ENCODE data around the gene EFNB1. TPM values are rescaled to one million over a fixed set of nuclear protein-coding genes. Genes with fewer than 3 reads are reported as not detected.

EFNB1 gene
- total RNA-seq, 2 experiments from 2014 or later: 1.8 to 1.9 TPM

DNA sequence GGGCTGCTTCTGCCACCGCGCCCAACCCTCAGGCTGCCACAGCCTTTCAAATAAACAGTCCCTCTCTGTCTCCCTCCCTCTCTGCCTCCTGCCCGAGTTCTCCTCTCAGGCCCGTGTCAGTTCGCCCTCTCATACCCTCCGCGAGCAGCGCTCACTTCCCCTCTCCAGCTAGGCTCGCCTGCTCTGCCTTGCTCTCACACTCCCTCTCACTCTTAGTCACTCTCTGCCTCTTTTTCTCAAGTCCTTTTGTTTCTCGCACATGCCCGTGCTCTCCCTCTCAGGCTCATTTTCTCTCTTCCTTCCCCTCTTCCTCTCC lies 3.2 kb downstream of the EFNB1 start:
- no peaks in the 10 kb centered on the region for H3K9me2 ChIP-seq (ENCODE audit: insufficient read depth, low read length)
- ChIA-PET POLR2A (interaction anchor here (0.7 kb wide), 1 partner anchor 23 kb away, joined by 3 read pairs; no protein-coding TSS in a partner anchor), CTCF (ENCODE audit: unreplicated experiment) (no interaction called here)
- H3K4me1 ChIP-seq (ENCODE audit: insufficient read depth, low read length, poor library complexity, severe bottlenecking): peaks cover 9% of the 10 kb centered on the region
- no peak overlapping the region for H3K27ac ChIP-seq (ENCODE audit: low read depth, low read length, poor library complexity, severe bottlenecking)
- H4K20me1 ChIP-seq (ENCODE audit: insufficient read depth, low read length): no peaks in the 10 kb centered on the region
- BruUV-seq (replicated peaks): no TSS peak
- TF ChIP-seq EZH2phosphoT487 (IDR thresholded peaks at IDR 0.05; ENCODE audit: borderline replicate concordance, low read depth, low read length): no peak
- TF ChIP-seq, protein P1, sequence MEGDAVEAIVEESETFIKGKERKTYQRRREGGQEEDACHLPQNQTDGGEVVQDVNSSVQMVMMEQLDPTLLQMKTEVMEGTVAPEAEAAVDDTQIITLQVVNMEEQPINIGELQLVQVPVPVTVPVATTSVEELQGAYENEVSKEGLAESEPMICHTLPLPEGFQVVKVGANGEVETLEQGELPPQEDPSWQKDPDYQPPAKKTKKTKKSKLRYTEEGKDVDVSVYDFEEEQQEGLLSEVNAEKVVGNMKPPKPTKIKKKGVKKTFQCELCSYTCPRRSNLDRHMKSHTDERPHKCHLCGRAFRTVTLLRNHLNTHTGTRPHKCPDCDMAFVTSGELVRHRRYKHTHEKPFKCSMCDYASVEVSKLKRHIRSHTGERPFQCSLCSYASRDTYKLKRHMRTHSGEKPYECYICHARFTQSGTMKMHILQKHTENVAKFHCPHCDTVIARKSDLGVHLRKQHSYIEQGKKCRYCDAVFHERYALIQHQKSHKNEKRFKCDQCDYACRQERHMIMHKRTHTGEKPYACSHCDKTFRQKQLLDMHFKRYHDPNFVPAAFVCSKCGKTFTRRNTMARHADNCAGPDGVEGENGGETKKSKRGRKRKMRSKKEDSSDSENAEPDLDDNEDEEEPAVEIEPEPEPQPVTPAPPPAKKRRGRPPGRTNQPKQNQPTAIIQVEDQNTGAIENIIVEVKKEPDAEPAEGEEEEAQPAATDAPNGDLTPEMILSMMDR (conservative IDR thresholded peaks at IDR 0.05; ENCODE audit: low read length): no peak
- intact Hi-C loops (cut with micrococcal nuclease; ENCODE audit: unreplicated experiment): no loop called here
- H3K4me2 ChIP-seq (ENCODE audit: low read length): no peak overlapping the region
- no peaks in the 10 kb centered on the region for H3K9me3 ChIP-seq (ENCODE audit: low read length)
- no peaks in the 10 kb centered on the region for H3K36me3 ChIP-seq (ENCODE audit: insufficient read depth, low read length)
- H3K4me3 ChIP-seq (ENCODE audit: low read depth, low read length, poor library complexity, severe bottlenecking): no peak overlapping the region
- H2AFZ ChIP-seq (ENCODE audit: low read length): no peak overlapping the region
- H3K79me2 ChIP-seq (ENCODE audit: insufficient read depth, low read depth, low read length): no peaks in the 10 kb centered on the region
- peak; percentile 11 for DNase-seq (ENCODE audit: low spot score)

DNA sequence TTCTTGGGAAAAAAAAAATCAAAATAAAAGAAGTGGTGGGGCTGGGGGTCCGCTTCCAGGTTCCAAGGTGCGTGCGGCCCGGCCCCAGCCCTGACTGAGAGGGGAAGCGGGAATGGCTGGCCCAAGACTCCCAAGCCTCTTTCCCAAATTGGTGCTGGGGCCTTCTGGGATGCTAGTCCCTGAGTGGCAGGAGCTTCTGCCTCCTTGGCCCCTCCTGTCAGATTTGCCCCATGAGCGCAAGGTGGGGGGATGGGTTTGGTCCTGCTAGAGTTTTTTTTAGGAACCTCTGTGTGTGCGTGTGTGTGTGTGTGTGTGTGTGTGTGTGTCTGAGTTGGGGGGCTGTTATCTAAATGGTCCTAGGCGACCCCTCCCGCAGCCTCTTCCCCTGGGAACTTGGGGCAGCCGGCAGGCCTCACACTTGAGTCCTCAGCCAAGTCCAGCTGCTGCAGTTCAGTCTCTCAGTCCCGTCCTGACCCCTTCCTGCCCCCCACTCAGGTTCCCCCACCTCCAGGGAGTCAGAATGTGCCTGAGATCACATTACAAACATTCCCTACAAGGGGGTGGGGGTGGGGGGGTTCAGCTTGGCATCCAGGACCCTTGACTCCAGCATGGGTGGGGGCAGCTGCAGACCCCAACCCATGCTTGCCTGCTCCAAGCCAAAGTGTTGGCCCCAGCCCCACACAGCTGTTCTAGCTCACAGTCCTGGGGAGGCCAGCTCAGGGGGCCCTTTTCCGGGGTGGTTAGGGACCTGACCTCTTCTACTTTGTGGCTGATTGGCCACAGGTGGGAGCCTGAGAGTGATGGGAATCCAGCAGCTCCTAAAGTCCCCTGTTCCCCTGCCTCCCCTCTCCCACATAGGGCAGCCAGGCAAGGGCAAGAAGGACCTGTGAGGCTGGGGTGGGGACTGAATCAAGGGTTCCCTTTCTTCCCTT lies 4.0 kb downstream of the EFNB1 start:
- no peaks in the 10 kb centered on the region for H3K79me2 ChIP-seq (ENCODE audit: insufficient read depth, low read depth, low read length)
- ChIA-PET POLR2A (interaction anchor here (0.7 kb wide), 1 partner anchor 24 kb away, joined by 3 read pairs; no protein-coding TSS in a partner anchor), CTCF (ENCODE audit: unreplicated experiment) (no interaction called here)
- TF ChIP-seq, protein P1 (conservative IDR thresholded peaks at IDR 0.05; ENCODE audit: low read length): no peak
- TF ChIP-seq EZH2phosphoT487 (IDR thresholded peaks at IDR 0.05; ENCODE audit: borderline replicate concordance, low read depth, low read length): no peak
- H3K36me3 ChIP-seq (ENCODE audit: insufficient read depth, low read length): no peaks in the 10 kb centered on the region
- no peak overlapping the region for H2AFZ ChIP-seq (ENCODE audit: low read length)
- H4K20me1 ChIP-seq (ENCODE audit: insufficient read depth, low read length): no peaks in the 10 kb centered on the region
- no peak for DNase-seq (ENCODE audit: low spot score)
- peaks cover 9% of the 10 kb centered on the region for H3K4me1 ChIP-seq (ENCODE audit: insufficient read depth, low read length, poor library complexity, severe bottlenecking)
- no TSS peak for BruUV-seq (replicated peaks)
- H3K4me2 ChIP-seq (ENCODE audit: low read length): no peak overlapping the region
- no peaks in the 10 kb centered on the region for H3K9me2 ChIP-seq (ENCODE audit: insufficient read depth, low read length)
- H3K9me3 ChIP-seq (ENCODE audit: low read length): no peaks in the 10 kb centered on the region
- no peak overlapping the region for H3K27ac ChIP-seq (ENCODE audit: low read depth, low read length, poor library complexity, severe bottlenecking)
- no peak overlapping the region for H3K4me3 ChIP-seq (ENCODE audit: low read depth, low read length, poor library complexity, severe bottlenecking)
- intact Hi-C loops (cut with micrococcal nuclease; ENCODE audit: unreplicated experiment): no loop called here

DNA sequence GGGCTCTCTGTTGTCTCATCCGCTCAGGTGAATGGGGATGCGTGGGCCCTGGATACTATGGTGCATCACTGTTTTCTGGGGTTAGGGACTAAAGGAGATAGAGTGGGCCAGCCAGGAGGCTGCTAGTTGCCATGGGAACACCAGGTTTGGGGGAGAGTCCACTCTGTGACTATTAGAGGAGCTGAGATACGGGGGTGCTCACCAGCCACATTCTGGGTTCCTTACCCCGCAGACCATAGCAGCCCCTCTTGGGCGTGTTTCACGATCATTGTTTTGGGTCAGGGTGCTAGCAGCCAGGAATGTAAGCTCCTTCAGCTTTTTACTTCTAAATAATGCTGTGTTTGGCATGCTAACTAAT lies 4.6 kb downstream of the EFNB1 start:
- H2AFZ ChIP-seq (ENCODE audit: low read length): no peak overlapping the region
- H3K27ac ChIP-seq (ENCODE audit: low read depth, low read length, poor library complexity, severe bottlenecking): no peak overlapping the region
- H3K4me2 ChIP-seq (ENCODE audit: low read length): no peak overlapping the region
- H3K4me1 ChIP-seq (ENCODE audit: insufficient read depth, low read length, poor library complexity, severe bottlenecking): peaks cover 6% of the 10 kb centered on the region
- no peaks in the 10 kb centered on the region for H3K9me2 ChIP-seq (ENCODE audit: insufficient read depth, low read length)
- H4K20me1 ChIP-seq (ENCODE audit: insufficient read depth, low read length): no peaks in the 10 kb centered on the region
- no TSS peak for BruUV-seq (replicated peaks)
- intact Hi-C loops (cut with micrococcal nuclease; ENCODE audit: unreplicated experiment): no loop called here
- POLR2A ChIA-PET: no interaction called here
- no peaks in the 10 kb centered on the region for H3K36me3 ChIP-seq (ENCODE audit: insufficient read depth, low read length)
- no peak for DNase-seq (ENCODE audit: low spot score)
- no peak for TF ChIP-seq EZH2phosphoT487 (IDR thresholded peaks at IDR 0.05; ENCODE audit: borderline replicate concordance, low read depth, low read length)
- TF ChIP-seq, protein P1 (conservative IDR thresholded peaks at IDR 0.05; ENCODE audit: low read length): no peak
- H3K9me3 ChIP-seq (ENCODE audit: low read length): no peaks in the 10 kb centered on the region
- H3K79me2 ChIP-seq (ENCODE audit: insufficient read depth, low read depth, low read length): no peaks in the 10 kb centered on the region
- CTCF ChIA-PET (ENCODE audit: unreplicated experiment): no interaction called here
- H3K4me3 ChIP-seq (ENCODE audit: low read depth, low read length, poor library complexity, severe bottlenecking): no peak overlapping the region

Data from OCI-LY7 (cell line).